Skeletal muscle cell (primary cell): ENCODE measurements around the gene TRIM3.
A peak's percentile ranks its signal among the peaks of the same experiment; 100 is the strongest.

Experiments
- DNase-seq: peaks from one replicate; pipeline ENCODE4 v3.0.0-alpha.2; 2010; ENCODE audit warnings: low read depth
- H3K4me3 ChIP-seq: 2 replicates; pipeline ENCODE4 v1.5.1; 2011; ENCODE audit warnings: low read depth, mild to moderate bottlenecking, control low read depth, low read length, moderate library complexity

Gene TRIM3

DNA sequence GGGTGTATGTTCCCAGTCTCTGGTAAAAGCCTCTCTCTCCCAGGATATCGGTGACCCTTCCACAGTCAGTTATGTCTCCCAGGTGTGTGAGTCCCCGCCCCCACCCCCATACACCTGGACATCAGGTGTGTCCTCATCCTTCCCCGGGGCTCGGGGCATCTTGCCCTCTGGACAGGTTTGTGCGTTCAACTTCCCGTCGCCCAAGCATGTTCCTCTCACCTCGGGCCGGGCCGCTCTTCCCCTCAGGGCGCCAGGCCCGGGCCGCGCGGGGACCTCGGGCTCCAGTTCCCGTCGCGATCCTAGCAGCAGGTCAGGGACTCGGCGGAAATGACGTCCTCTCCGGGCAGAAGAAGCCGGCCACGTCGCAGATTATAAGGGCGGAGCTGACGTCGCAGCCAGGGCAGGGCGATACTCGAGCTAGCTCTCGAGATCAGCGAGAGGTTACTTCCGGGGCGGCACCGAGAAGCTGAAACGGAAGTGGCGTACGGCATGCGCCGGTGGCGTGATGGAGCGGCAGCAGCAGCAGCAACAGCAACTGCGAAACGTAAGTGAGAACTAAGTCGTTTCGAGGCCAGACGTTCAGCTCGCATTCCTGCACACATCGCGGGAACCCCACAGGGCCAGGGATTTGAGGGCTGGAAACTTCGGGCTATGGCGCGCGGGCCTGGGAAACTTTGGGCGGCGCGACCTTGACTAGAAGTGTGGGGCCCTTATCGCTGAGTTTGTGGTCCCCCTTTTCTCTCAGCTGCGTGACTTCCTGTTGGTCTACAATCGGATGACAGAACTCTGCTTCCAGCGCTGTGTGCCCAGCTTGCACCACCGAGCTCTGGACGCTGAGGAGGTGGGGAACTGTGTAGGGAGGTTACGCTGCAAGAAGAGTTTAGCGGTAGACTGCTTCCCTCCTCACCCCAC lies 7.5 kb upstream of the TRIM3 start, which contains the start of the genes ARFIP2 and TIMM10B:
ARFIP2 (minus strand) TSS at position 320 of the 912 bp plus-strand sequence. CDS start 910 bp downstream, outside the sequence.
TIMM10B (plus strand) TSS at position 490 of the 912 bp plus-strand sequence; CDS start at position 506, 16 bp downstream.
- DNase-seq = peak; percentile 92
- peak within 1 kb of the TSS; percentile 80 for H3K4me3 ChIP-seq

DNA sequence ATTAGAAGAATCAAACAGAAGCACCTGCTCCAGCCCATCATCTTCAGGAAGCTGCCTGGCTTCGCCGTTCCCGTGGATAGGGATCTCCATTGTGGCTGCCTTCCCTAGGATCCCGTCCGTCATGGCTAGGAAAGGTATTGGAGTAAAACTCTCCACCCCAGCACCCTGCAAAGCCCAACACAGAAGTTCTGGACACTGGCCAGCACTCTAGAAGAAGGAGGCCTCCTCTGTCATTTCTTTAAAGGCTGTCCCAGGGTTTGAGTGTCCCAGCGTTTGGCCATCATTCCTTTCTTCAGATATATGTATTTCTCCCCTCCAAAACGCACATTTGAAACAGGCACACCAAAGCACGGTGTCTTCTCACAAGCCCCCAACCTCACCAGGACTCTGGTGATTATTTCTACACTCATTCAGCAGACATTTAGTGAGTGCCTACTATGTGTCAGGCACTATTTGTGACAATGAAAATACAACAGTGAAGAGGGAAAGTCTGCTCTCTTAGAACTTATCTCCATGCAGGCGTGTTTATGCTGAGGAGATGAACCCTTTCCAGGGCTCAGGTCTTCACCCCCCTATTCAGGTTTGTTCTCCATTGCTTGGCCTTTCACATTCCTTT lies 6.7 kb upstream of the TRIM3 start:
- H3K4me3 ChIP-seq = peak overlapping the region; percentile 80
- DNase-seq = no peak

DNA sequence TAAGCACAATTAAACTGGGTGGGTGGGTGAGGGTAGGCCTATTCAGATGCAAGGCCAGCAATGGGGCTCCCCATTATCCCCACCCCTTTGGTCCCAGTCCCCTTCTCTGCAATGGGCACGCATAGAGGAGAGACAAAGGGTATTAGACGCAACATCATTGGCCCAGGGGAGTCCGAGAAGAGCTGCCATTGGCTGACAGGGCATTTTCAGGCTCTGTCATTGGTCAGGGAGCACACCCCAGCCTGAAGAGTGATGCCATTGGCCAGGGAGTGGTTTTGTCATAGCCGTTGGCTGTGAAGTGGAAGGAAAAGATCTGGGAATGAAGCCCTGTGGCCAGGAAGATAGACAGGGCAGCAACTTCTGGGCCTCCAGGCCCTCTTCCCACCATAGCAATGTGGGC lies 2.8 kb upstream of the TRIM3 start:
- DNase-seq = no peak

DNA sequence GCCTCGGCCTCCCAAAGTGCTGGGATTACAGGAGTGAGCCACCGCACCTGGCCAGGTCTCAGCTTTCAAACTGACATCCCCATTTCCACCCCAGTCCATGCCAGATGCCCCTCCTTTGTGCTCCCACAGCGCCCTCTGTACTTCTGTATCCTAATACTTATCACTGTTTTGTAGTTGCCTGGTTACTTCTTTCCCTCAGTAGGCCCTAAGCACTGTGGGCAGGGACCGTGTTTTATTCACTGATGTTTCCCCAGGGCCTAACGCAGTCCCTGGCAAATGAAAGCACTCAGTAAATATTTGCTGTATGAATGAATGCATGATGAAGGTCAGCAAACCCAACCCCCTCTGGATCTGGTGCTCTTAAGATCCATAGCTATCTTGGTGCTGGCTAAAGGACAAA lies 2.2 kb upstream of the TRIM3 start:
- DNase-seq = no peak
- H3K4me3 ChIP-seq = no peak overlapping the region

More for the DNA sequence above, 2.8 kb upstream of the TRIM3 start:
- H3K4me3 ChIP-seq = no peak overlapping the region

DNA sequence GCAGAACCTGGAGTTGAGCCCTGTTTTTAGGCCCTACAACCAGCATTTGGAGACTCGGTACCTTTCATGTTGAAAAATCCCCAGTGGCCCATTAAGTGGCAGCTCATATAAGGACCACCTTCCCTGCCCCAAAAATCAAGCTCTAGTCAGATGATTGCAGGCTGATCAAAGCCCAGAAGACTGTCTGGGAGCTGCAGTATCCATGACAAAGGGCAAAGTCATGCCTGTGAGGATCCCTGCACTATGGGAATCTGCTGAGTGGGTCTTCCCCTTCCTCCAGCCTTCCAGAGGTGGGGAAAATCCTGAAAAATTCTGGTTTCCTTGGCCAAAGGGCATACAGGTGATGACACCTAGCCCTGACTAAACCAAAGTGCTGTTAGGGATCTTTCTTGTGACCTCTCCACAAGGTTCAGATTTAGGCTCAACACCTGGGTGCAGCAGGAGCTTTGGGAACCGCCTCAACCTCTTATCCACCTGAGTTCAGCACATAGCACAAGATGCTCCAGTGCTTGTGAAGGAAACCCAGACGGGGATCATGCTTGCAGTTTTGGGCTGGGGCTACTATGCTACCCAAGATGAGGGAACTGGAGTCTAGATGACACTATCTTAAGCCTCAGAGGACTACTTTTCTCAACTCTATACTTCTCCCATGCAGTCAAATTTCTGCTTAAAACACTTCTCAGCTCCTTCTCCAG lies 1.2 kb upstream of the TRIM3 start:
- H3K4me3 ChIP-seq = peak overlapping the region; percentile 64
- no peak for DNase-seq

DNA sequence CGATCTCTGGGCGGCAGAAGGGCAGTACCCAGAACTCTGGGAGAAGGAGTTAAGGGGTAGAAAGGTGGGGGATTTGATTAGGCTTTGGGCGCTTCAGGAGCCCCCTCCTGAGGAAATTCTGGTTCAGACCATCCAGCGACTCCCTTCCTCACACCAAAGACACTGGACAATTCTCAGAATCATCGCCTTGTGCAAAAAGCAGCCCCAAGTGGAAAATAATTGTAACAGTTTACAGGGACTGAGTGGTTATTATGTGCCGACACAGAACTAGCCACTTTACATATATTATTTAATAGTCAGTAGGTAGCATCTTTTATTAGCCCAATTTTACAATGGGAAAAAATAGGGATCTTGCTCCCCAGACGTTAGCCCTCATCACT lies 662 bp upstream of the TRIM3 start:
- no peak for DNase-seq
- peak overlapping the region; percentile 64 for H3K4me3 ChIP-seq

DNA sequence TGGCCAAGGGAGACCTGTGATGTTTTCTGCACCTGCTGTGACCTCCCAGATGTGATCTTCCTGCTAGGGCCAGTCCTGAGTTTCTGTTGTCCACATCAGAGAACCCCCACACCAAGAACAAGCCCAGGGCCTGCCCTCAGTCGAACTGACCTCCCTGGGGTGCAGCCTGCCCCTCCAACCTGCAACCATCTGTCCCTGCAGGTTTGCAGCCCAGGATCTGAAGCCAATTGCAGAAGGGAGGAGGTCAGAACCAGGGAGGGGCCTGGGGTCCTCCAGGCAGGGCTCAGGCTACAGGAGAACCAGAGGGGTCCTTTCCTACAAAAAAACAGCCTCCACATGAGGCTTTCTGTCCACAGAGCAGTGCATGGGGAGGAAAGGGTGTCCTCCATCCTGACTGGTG lies 807 bp downstream of the TRIM3 start:
- DNase-seq = no peak
- peak overlapping the region; percentile 88 for H3K4me3 ChIP-seq

DNA sequence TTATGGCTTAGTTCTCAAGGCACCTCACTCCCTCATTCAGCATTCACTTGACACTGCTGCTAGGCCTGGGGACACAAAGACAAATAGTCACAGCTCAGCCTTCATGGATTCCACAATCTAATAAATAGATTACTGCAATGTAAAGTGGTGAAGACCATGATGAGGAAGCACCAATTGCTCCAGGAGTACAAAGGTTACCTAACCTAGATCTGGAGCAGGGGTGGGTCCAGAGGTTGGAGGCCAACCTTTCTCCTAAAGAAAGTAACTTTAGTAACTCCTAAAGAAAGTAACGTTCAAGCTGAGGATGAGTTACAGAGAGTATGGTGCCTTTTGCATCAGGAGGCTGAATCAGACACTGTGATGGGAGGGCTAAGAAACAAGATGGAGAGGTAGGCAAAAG lies 4.1 kb downstream of the TRIM3 start:
- H3K4me3 ChIP-seq = no peak overlapping the region
- no peak for DNase-seq

DNA sequence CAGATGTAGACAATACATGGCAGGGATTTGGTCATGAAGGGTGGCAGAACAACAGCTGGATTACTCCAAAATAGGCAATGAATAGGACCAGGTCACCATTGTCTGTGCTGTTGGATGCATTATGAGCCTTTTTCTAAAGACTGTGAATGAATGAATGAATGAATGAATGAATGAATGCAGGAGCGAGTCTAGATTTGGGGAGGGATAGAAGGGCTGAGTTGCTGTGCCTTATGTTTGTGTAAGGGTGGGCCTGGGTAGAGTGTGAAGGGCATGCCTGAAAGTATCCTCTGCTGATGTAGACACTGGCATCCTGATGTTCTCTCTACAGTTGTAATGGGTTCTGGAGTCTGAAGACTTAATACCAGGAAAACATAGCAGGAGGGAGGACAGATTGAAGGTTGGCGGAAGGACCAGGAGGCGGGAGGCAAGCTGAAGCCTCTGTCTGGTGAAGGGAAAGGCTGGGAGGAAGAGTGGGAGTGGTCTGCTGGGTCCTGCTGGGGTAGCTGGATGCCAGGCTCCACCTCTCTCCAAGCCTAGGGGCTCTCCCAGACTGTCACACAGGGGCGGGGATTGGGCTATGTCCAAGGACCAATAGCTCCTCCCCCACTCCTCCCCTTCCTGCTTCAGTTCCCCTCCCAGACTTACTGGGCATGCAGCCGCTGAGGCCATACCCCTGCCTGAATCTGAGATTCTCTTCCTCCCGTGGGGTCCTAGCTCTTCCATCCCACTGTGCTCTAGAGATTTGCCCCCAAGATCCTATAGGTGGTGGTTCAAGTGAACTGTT lies 4.8 kb downstream of the TRIM3 start:
- DNase-seq = peak; percentile 68
- H3K4me3 ChIP-seq = no peak overlapping the region

DNA sequence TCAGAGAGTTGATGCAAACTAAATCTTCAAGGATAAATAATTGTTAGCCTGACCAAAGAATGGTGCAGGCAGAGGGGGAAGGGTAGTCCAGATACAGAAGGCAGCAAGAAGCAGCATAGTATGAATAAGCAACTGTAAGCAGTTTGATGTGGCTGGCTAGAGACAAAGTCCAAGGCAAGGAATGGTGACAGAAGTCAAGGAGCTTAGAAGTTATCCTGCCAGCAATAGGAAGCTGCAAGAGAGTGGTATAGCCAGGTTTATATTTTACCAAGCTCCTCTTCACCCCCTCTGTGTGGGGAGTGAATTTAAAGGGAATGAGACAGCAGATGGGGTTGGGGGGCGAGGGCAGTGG lies 14.7 kb downstream of the TRIM3 start:
- no peak for DNase-seq
- H3K4me3 ChIP-seq = no peak overlapping the region

DNA sequence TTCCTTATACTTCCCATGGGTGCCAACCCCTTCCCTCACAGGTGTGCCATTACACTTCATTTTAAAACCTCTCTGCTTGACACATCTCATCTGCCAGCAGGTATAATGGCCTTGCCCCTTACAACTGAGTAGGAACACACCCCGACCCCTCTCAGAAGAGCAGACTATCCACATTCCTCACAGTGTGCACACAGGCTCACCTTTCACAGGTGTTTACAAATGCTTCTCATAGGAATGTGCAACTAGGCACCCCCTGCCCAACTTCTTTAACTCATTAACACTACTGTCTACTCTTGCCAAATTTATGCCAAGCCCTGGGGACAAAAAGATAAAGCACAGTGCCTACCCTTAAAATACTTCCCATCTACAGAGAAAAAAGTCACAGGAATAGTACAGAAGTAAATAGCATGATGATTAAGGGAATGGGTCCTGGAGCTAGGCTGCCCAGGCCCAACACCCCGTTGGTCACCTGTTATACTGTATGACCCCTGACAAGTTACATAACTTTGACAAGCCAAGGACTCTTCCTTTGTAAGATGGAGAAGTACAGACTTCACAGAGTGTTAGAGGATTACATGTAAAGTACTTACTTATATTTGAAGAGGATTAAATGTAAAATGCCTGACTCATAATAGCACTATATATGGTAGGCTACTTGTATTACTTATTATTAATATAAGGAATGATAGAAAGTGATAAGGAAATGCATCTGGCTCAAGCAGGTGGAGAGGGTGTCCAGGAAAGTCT lies 15.2 kb downstream of the TRIM3 start:
- DNase-seq = no peak
- H3K4me3 ChIP-seq = no peak overlapping the region

DNA sequence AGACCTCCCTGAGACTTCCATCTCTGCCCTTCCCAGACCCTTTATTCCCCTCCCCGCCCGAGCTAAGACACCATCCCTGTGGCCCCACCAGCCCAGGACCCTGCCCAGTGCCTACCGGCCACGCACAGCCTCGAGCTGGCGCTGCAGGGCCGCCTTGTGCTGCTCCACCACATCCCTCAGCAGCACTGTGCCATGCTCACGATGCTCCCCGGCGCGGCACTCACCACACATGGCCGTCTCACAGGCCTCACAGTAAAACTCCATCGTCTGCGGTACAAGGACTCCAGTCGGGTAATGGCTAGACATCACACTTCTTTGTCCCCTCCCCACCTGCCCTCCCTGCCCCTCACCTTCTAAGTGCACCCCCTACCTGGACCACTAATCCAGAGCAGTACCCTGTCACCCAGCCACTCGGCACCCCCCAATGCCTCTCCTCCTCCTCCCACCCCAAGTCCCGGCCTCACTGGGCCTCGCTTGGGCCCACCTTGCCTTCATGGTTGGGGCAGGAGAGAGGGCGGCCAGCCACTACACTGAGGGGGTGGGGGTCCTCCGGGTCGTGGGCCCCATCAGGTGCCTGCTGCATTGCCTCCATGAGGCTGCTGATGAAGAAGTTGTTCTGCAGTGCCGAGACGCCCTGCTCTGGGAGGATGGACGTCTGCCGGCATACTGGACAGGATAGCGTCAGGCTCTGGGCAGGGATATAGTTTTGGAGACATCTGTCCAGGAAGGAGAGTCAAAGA lies 16.0 kb downstream of the TRIM3 start:
- H3K4me3 ChIP-seq = no peak overlapping the region
- no peak for DNase-seq

DNA sequence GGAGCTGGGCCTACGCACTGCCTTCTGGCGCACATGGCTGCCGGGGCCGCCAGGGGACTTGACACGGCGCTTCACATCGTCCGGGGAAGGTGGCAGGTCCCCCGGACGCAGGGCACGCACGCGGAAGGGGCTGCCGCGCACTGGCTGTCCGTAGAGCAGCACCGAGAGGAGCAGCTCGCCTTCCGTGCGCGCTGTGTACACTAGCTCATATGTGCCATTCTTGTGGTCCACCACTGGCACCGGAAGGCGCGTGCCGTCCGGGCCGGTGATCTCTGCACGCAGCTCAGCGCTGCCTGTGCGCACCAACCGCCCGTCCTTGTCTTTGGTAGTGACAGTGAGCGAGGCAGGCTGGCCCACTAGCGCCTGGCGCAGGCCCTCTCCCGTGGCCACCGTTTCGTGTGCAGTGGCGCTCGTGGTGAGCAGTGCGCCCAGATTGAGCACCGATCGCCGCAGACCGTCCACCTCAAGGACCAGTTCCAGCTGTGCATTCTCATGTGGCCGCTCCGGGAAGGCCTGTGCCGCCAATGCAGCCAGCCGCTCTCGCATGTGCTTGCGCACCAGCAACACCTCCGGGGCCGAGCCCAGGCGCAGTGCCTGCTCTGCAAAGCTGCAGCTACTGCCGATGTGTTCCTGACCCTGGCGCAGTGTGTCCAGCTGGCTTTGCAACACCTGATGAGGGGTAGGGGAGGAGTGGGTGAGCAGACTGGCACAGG lies 17.2 kb downstream of the TRIM3 start:
- no peak for DNase-seq
- H3K4me3 ChIP-seq = no peak overlapping the region

DNA sequence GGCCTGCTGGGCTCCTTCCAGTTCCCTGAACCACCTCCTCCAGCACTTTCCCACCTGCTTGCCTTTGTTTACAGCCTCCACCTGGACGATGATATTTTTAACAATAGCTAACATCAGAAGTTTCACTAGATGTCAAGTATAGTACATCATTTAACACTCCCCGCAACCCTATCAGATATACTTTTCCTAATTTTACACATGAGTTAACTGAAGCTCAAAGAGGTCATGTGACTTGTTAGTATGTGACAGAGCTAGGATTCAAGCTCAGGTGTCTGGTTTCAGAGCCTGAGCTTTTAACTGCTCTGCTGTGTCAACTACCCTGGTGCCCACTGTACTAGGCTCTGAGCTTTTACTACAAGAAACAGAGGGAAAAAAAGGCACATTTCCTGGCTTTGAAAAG lies 18.7 kb downstream of the TRIM3 start:
- H3K4me3 ChIP-seq = no peak overlapping the region
- DNase-seq = no peak

DNA sequence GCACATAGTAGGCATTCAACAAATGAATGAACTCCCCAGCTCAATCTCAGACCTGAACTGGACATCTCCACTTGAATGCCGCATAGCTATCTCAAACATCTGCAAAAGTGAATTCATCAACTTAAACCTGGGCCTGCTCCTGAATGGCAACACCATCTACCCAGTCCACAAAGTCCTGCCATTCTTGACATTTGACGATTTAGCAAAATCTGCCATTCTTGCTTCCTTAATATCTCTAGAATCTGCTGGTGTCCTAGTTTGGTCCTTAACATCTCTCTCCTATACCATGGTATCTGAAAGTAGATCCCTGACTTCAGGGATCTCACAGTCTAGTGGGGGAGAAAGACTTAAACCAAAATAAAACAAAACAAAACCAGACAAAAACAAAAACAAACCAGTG lies 20.6 kb downstream of the TRIM3 start:
- DNase-seq = no peak
- H3K4me3 ChIP-seq = no peak overlapping the region

DNA sequence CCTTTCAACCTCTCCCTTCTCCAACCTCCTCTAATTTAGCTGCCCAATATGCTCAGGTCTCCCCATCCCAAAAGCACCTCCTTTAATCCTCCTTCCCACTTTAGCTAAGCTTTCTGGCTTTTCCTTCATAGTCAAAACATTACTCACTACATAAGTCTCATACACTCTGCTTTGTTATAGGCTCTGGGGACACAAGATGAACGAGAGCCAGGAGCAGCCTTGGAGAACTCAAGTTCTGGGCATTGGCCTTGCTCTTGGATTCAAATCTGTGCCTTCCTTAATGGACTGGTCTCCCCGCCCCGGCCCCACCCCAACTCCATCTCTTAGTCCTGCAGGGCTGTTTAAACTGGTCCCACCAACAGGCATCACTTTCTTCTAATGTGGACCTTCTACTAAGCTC lies 21.5 kb downstream of the TRIM3 start:
- no peak overlapping the region for H3K4me3 ChIP-seq
- DNase-seq = no peak

DNA sequence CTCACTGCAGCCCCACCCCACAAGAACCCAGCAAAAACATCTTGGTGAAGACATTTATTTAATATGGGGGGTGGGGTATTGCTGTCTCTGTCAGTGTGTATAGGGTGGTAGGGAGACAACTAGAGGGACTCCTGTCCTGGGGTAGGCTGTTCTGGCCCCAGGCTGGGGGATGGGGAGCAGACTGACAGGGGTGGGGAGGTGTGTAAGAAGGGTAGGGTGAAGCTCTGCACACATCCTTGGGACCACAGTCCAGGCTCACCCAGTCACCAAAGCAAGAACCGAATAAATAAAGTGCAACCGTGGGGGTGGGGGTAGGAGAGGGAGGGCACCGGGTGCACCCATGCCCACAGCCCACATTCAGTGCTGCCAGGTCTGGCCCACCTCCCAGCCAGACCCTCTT lies 25.2 kb downstream of the TRIM3 start:
- no peak for DNase-seq
- H3K4me3 ChIP-seq = no peak overlapping the region
